ENCODE results near the gene NCAPD2.
A peak's percentile ranks its signal among the peaks of the same experiment; 100 is the strongest.
"Not testable (repeated sequence)": the region's sequence is repeated elsewhere in the genome, so short reads cannot be mapped to it uniquely, and the experiment has no call there.

The NCAPD2 gene

GRCh38 chr12:6552140-6552551 lies 58.2 kb downstream of the NCAPD2 start:
- no peak for DNase-seq

GRCh38 chr12:6553051-6553868 lies 59.4 kb downstream of the NCAPD2 start:
- DNase-seq, result no peak

- no peak for DNase-seq
Measured at GRCh38 chr12:6554168-6555017, 60.5 kb downstream of the NCAPD2 start.

- no peak for DNase-seq
Measured at GRCh38 chr12:6555018-6555691, 61.3 kb downstream of the NCAPD2 start.

- DNase-seq, result not testable (repeated sequence)
Measured at GRCh38 chr12:6556496-6556817, 62.6 kb downstream of the NCAPD2 start.

GRCh38 chr12:6556857-6557256 lies 63.0 kb downstream of the NCAPD2 start:
- DNase-seq, result no peak

- DNase-seq, result not testable (repeated sequence)
Measured at GRCh38 chr12:6558014-6558760, 64.3 kb downstream of the NCAPD2 start.

GRCh38 chr12:6559500-6559899 lies 65.6 kb downstream of the NCAPD2 start:
- no peak for DNase-seq

- DNase-seq, result no peak
Measured at GRCh38 chr12:6560501-6561205, 66.8 kb downstream of the NCAPD2 start.

GRCh38 chr12:6562881-6563280 lies 69.0 kb downstream of the NCAPD2 start:
- DNase-seq, result no peak

GRCh38 chr12:6563448-6564050 lies 69.6 kb downstream of the NCAPD2 start:
- DNase-seq, result no peak

- DNase-seq, result no peak
Measured at GRCh38 chr12:6567112-6567670, 73.3 kb downstream of the NCAPD2 start.

- no peak for DNase-seq
Measured at GRCh38 chr12:6569312-6569711, 75.4 kb downstream of the NCAPD2 start.

GRCh38 chr12:6569786-6570185 lies 75.9 kb downstream of the NCAPD2 start:
- DNase-seq, result no peak

- DNase-seq, result peak; percentile 15
Measured at GRCh38 chr12:6570264-6570887, 76.5 kb downstream of the NCAPD2 start.

- DNase-seq, result no peak
Measured at GRCh38 chr12:6573001-6573400, 79.1 kb downstream of the NCAPD2 start.

- no peak for DNase-seq
Measured at GRCh38 chr12:6574576-6575295, 80.8 kb downstream of the NCAPD2 start.

- DNase-seq, result no peak
Measured at GRCh38 chr12:6575648-6576047, 81.7 kb downstream of the NCAPD2 start.

All from NCI-H774 (cell line).